ENCODE measurements around the gene MSRB2. TPM values are rescaled to one million over a fixed set of nuclear protein-coding genes. Genes with fewer than 3 reads are reported as not detected.
A peak's percentile ranks its signal among the peaks of the same experiment; 100 is the strongest.
"Not testable (repeated sequence)": the region's sequence is repeated elsewhere in the genome, so short reads cannot be mapped to it uniquely, and the experiment has no call there.

Gene MSRB2
- total RNA-seq, 1 donor from 2014 or later: 17.9 TPM

DNA sequence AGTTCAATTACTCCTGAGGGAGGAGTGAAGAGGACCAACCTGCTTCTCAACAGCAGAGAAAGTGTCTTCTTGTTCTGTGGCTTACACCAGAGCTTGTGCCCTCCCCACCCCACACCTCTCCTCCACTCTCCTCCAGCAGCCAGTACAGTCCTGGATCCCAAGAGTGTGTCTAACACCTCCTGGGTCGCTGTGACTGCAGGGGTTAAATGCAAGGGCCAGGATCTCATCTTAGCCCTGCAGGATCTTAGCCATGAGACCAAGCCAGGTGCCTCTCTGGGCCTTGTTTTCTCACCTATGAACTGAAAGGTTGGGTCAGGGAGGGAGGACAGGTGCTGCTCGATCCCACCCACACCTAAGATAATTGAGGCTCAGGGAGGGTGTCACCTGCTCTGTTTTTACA lies 34.5 kb upstream of the MSRB2 start:
- Histone ChIP-seq H3K4me3 (no peak overlapping the region), H3K9me3 (no peaks in the 10 kb centered on the region), H3K27ac (no peak overlapping the region), H3K27me3 (ENCODE audit: low read depth) (no peaks in the 10 kb centered on the region), H3K4me1 (peaks cover 8% of the 10 kb centered on the region), H3K36me3 (no peaks in the 10 kb centered on the region)
- TF ChIP-seq, protein P1, sequence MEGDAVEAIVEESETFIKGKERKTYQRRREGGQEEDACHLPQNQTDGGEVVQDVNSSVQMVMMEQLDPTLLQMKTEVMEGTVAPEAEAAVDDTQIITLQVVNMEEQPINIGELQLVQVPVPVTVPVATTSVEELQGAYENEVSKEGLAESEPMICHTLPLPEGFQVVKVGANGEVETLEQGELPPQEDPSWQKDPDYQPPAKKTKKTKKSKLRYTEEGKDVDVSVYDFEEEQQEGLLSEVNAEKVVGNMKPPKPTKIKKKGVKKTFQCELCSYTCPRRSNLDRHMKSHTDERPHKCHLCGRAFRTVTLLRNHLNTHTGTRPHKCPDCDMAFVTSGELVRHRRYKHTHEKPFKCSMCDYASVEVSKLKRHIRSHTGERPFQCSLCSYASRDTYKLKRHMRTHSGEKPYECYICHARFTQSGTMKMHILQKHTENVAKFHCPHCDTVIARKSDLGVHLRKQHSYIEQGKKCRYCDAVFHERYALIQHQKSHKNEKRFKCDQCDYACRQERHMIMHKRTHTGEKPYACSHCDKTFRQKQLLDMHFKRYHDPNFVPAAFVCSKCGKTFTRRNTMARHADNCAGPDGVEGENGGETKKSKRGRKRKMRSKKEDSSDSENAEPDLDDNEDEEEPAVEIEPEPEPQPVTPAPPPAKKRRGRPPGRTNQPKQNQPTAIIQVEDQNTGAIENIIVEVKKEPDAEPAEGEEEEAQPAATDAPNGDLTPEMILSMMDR (IDR thresholded peaks at IDR 0.05): no peak
- ATAC-seq (no peak), DNase-seq (no peak)
- intact Hi-C loops (cut with DNase I): no loop called here

DNA sequence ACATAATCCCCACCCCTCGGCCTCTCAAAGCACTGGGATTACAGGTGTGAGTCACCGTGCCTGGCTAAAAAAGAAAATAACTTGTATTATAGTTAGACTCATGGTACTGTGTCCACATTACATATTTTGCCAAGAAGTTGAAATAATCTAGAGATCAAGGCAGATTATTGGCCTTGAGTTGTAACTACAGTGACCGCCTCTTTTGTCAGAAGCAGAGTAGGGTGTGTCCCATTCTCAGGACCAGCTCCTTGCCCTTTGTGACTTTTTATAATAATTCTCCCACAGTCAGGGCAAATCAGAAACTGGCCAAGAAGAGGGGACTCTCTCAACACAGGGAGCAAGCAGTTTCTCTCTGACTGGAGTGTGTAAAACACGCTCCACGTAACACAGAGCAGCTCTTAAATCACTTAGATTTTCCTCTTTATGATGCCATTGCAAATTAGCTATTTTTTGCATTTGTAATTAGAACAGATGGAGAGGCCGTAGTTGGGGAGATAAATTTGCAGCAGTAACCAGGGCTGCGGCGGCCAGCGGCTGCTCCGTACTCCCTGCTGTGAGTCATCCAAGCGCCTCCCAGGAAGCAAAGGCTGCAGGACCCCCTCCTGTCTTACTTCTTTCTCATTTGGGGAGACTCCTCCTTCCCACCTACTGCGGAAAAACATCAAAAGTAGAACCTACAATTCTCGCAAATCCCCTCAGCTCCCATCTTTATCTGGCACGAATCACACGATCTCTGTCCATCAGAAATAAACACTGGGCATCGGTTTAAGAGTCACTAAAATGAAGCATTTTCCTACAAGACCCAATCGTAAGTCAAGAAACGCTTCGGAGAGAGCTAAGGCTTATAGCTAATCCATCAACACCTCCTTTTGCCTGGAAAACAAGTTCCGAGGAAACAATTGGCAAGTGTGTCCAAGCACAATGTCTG lies 32.1 kb upstream of the MSRB2 start:
- Histone ChIP-seq H3K27me3 (ENCODE audit: low read depth) (no peaks in the 10 kb centered on the region), H3K4me3 (no peak overlapping the region), H3K9me3 (no peaks in the 10 kb centered on the region), H3K4me1 (peaks cover 8% of the 10 kb centered on the region), H3K36me3 (no peaks in the 10 kb centered on the region), H3K27ac (no peak overlapping the region)
- ATAC-seq (no peak), DNase-seq (no peak)
- TF ChIP-seq, protein P1 (IDR thresholded peaks at IDR 0.05): no peak
- intact Hi-C loops (cut with DNase I): no loop called here

DNA sequence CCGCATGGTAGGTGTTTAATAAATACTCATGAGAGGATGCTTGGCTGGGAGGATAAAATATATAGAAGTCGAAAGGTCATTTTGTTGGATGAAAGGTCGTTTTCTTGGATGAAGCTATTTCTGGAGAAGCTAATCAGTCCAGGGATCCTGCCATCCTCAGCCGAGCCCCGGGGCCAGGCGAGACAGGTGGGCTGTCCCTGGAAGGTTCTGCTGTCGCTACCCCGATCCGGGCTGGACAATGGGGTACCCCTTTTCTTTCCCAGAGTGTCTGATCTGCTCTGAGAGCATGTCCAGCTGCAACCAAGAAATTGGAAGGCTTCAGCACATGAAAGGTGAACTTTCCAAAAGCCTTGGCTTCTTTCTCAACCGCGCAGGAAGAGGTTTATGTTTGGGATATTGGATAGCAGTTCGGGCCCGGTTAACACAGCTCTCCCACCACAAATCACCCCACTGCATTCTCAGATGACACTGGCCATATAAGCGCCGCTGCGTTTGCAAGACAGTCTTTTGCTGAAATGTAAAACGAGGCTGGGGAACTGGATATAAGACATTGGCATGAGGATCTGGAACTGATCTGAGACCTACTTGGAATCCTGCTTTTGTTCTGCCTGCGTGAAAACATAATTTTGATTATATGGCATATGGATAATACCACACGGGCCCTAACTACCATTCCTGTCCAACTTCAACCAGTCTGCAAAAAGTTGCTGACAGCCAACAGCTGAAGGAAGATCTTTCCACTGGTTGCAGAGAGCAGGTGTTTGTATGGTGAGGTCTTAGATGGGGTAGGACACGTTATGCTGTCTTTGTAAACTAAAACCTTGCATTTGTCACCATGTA lies 31.2 kb upstream of the MSRB2 start:
- ATAC-seq: no peak
- intact Hi-C loops (cut with DNase I): no loop called here
- no peaks in the 10 kb centered on the region for H3K36me3 ChIP-seq

GRCh38 chr10:23064813-23065114 lies 30.6 kb upstream of the MSRB2 start:
- H3K4me3 ChIP-seq; DNase-seq; H3K27me3 ChIP-seq (ENCODE audit: low read depth); H3K4me1 ChIP-seq; intact Hi-C loops (cut with DNase I); H3K9me3 ChIP-seq; ATAC-seq; H3K27ac ChIP-seq; H3K36me3 ChIP-seq: not testable (repeated sequence)

More for the DNA sequence above, 31.2 kb upstream of the MSRB2 start:
- TF ChIP-seq, protein P1 (IDR thresholded peaks at IDR 0.05): no peak
- Histone ChIP-seq H3K9me3 (no peaks in the 10 kb centered on the region), H3K27me3 (ENCODE audit: low read depth) (no peaks in the 10 kb centered on the region), H3K4me3 (no peak overlapping the region), H3K27ac (no peak overlapping the region), H3K4me1 (peaks cover 8% of the 10 kb centered on the region)
- DNase-seq: no peak

- H3K36me3 ChIP-seq: no peaks in the 10 kb centered on the region
- no peak overlapping the region for H3K4me3 ChIP-seq
- ATAC-seq: peak; percentile 90 to 94
- no peak overlapping the region for H3K27ac ChIP-seq
- DNase-seq: peak; percentile 69
- no peaks in the 10 kb centered on the region for H3K9me3 ChIP-seq
- TF ChIP-seq, protein P1 (IDR thresholded peaks at IDR 0.05): no peak
- intact Hi-C loops (cut with DNase I): no loop called here
- H3K4me1 ChIP-seq: peaks cover 8% of the 10 kb centered on the region
- H3K27me3 ChIP-seq (ENCODE audit: low read depth): no peaks in the 10 kb centered on the region
These were observed 30.0 kb upstream of the MSRB2 start for GRCh38 chr10:23065181-23065948.

Data from lower lobe of right lung (tissue), 2 donors.